Measurements from ENCODE around the gene ZAP70. TPM values are rescaled to one million over a fixed set of nuclear protein-coding genes. Genes with fewer than 3 reads are reported as not detected.

ZAP70 gene
- total and polyA plus RNA-seq, 10 of the 15 experiments (the other 5 are each of a cell fraction or from before 2014, with no cell fraction given) = 0.18 to 2.9 (median 1.2) TPM; not detected in 1

- peak; percentile 60; the same call in 1 of the 2 replicates for TF ChIP-seq PAX5 (IDR thresholded peaks at IDR 0.05; ENCODE audit: borderline replicate concordance, low read depth, low read length)
- peak; percentile 61; the same call in 1 of the 2 replicates for TF ChIP-seq ZNF384 (IDR thresholded peaks at IDR 0.05; ENCODE audit: borderline replicate concordance, low read depth, low read length)
- TF ChIP-seq STAT1 (conservative IDR thresholded peaks at IDR 0.05) = no peak
- peak; percentile 80 for TF ChIP-seq MXI1 (IDR thresholded peaks at IDR 0.05; ENCODE audit: low read depth, low read length)
- no peak for TF ChIP-seq KAT2A (conservative IDR thresholded peaks at IDR 0.05; ENCODE audit: control insufficient read depth, low read depth, low read length)
- TF ChIP-seq ZZZ3 (IDR thresholded peaks at IDR 0.05; ENCODE audit: control insufficient read depth, insufficient read length, low read depth) = no peak
- no peak for TF ChIP-seq CBFB (IDR thresholded peaks at IDR 0.05; ENCODE audit: low read depth)
- TF ChIP-seq GABPA (IDR thresholded peaks at IDR 0.05; ENCODE audit: low read depth) = no peak
- no peak for TF ChIP-seq ZNF274 (IDR thresholded peaks at IDR 0.05; ENCODE audit: insufficient read depth, insufficient read length)
- no peak for TF ChIP-seq RBBP5 (conservative IDR thresholded peaks at IDR 0.05)
- TF ChIP-seq BMI1 (IDR thresholded peaks at IDR 0.05; ENCODE audit: borderline replicate concordance) = no peak; the same call in 1 of the 2 replicates
- TF ChIP-seq HDAC6 (IDR thresholded peaks at IDR 0.05; ENCODE audit: unreplicated experiment) = no peak
- TF ChIP-seq YY1 (IDR thresholded peaks at IDR 0.05; ENCODE audit: low read depth, low read length) = peak; percentile 42
- no peak for TF ChIP-seq ZNF592 (IDR thresholded peaks at IDR 0.05)
- no peak for TF ChIP-seq RELA (IDR thresholded peaks at IDR 0.05; ENCODE audit: borderline replicate concordance, partially characterized antibody)
- no peak for TF ChIP-seq EZH2 (IDR thresholded peaks at IDR 0.05; ENCODE audit: borderline replicate concordance, control insufficient read depth, low read depth, low read length)
- peak; percentile 78; the same call in 1 of the 2 replicates for TF ChIP-seq POLR2AphosphoS5 (IDR thresholded peaks at IDR 0.05; ENCODE audit: low read length)
- TF ChIP-seq HSF1 (IDR thresholded peaks at IDR 0.05; ENCODE audit: low read depth, low read length) = 0 out of 2 replicates have a peak, but pooled peaks have one; percentile 13
- TF ChIP-seq IKZF1 (conservative IDR thresholded peaks at IDR 0.05) = peak; percentile 79
- TF ChIP-seq ATF3 (IDR thresholded peaks at IDR 0.05; ENCODE audit: borderline replicate concordance, extremely low read depth, low read depth, low read length) = no peak
- TF ChIP-seq RUNX3 (IDR thresholded peaks at IDR 0.05; ENCODE audit: low read length) = peak; percentile 58
- no peak for TF ChIP-seq NFXL1 (IDR thresholded peaks at IDR 0.05; ENCODE audit: borderline replicate concordance)
- no peak for TF ChIP-seq CHD4 (IDR thresholded peaks at IDR 0.05)
- peak; percentile 91 for TF ChIP-seq NFYB (IDR thresholded peaks at IDR 0.05; ENCODE audit: insufficient read depth, low read depth, low read length)
Observed at GRCh38 chr2:97663962-97664635, 49.3 kb upstream of the ZAP70 start, which contains the start of gene ACTR1B (continued).
